ENCODE measurements around the gene IFNA6.
"Not testable (repeated sequence)": the region's sequence is repeated elsewhere in the genome, so short reads cannot be mapped to it uniquely, and the experiment has no call there.

IFNA6 gene

GRCh38 chr9:21350787-21351186 lies at the start of gene IFNA6:
IFNA6 (minus strand) TSS chr9:21350887; CDS start chr9:21350887, 0 bp downstream.
- DNase-seq, result no peak

DNA sequence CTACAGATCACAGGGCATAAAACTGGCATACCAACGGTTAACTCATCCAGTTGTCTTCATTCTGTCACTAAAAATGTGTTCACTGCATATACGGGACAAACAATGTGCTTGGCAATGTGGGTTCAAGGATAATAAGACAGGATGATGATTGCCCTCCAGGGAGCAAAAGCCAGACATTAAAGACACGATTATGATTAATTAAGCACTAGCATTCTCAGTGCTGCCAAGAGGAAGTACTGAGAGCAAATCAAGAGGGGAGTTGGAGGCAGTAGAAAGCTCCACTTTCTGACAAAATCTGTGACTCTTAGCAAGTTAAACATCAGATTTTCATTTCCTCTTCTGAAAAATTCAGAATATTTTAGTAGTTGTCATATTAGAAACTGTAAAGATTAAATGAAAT lies 49.3 kb upstream of the IFNA6 start:
- DNase-seq, result no peak

DNA sequence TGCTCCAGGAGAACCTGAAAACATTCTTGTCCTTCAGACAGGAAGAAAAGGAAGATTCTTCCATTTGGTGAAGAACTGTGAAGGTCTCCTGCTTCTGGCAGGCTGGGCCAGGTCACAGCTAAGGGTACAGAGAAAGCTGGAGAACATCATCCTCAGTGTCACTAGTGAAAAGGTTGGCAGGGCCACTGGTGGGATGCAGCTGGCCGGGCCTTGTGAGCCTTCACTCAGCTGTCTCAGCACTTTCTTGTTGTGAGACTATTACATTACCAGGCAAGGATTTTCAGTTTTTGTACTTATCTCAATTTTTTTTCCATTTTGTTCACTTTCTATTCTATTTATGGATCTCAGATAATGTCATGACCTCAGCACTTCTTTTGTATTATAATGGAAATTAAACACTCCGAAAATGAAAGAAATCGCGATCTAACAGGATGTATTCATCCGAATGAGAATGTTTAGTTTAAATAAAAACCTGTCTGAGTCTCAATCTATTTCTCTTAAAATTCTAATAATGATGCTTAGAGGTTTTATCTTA lies 48.3 kb upstream of the IFNA6 start:
- DNase-seq, result no peak

DNA sequence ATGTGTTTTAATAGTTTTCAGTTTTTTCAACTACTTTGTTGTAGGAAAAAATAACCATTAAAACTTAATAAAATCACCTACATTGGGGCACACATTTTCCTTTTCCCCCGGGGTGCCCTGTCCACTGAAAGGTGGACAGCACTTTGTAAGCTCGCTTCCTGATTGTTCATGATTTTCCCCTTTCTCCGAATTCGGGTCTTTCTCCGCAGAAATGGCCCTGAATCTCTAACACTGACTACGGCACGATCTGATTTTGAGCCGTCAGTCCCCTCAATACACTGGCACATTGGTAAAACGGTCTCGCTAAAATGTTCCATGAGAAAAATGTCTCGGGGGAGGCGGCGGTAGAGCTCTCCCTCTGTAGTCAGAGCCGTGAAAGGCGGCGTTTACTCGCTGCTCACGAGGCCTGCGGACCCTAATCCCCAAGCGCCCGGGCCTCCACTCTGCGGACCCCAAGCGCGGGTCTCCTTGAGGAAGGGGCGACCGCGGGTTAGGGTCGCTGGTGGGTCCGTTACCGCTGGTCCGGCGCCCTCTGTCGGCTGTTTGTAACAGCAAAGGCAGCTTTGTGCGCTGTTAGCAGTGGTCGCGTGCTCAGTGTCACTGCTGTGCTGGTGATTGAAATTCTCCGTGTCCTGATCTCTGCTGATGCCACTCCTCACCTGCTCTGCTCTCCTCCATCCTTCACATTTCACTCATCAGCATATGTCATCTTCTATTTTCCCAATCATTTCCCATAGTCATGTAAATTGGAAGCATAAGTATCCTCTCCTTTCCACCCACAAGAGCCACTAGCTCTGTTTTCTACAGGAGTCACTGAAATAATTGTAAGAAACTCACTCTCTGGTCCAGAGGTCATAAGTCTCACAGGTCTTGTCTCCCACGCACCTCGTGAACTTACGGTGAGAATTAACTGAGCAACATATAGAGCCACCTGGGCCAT lies 45.4 kb upstream of the IFNA6 start:
- peak; percentile 42 for DNase-seq

- no peak for DNase-seq
Measured at GRCh38 chr9:21392270-21392669, 41.6 kb upstream of the IFNA6 start.

GRCh38 chr9:21385131-21385670 lies 34.5 kb upstream of the IFNA6 start, which contains the start of gene IFNA2:
IFNA2 (minus strand) TSS chr9:21385398; CDS start chr9:21385329, 69 bp downstream.
- DNase-seq, result no peak

DNA sequence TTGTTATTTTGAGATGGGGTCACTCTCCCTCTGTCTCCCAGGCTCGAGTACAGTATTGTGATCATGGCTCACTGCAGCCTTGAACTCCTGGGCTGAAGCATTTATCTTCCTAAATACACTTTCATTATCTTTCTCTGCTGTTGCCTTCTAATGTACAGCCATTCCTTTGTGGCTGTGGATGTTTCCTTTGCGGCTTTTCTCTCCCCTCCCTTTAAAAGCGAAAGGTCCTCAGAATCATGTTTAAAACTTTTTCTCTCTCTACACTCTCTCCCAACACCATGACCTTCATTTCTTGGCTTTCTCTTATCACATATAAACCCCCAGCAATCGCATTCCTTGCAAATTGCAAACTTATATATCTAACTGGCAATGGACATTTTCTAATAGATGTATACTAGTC lies 32.9 kb upstream of the IFNA6 start:
- no peak for DNase-seq

DNA sequence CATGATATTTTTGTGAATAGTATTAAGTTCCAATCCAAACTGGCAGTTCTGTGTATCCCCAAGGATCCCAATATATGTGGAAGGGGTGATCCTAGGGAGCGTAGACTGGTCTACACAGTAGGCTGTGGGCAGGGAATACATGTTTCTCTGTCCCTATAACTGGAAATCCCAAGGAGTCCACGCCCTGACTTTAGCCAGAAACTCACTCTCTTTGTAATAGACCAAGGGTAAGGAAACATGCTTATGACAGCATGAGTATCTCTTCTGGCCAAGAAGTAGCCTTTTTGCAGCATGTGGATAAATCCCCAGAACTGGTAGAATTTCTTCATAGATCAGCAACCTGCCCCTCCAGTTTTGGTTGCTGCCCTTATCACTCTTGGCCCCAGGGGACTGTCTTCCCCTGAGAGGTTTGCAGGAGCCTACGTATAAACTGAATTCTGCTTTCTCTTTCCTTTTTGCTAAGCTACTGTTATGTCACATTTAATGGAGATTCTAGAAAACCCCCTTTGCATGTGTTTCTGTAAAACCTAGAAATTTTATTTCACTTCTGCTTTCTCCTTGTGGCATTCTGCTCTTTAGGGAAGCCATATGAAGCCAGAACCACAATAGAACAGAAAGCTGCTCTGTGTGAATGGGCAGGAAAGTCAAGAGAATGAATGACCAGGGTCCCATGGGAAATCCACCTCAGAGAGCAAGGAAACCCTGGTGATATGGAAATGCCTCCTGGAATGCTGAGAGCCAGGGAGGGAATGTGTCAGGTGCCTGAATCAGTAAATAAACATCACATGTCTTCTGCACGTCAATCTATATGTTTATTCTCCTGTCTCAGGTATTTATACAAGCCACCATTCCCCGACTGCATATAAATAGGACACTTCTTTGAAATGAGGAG lies 31.0 kb upstream of the IFNA6 start:
- DNase-seq, result no peak

DNA sequence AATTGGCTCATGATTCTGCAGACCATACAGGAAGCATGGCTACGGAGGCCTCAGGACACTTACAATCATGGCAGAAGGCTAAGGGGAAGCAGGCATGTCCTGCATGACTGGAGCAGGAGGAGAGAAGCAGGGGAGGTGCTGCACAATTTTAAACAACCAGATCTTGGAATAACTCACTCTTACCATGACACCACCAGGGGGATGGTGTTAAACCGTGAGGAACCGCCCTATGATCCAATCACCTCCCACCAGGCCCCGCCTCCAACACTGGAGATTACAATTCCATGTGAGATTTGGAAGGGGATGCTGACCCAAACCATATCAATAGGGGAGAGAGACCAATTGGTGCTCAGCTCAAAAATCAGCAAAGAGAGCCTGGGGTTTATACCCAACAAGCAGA lies 20.8 kb upstream of the IFNA6 start:
- not testable (repeated sequence) for DNase-seq

GRCh38 chr9:21367957-21368356 lies 17.3 kb upstream of the IFNA6 start, which contains the start of gene IFNA13:
IFNA13 (minus strand) TSS chr9:21368057; CDS start chr9:21368010, 47 bp downstream.
- DNase-seq, result no peak

DNA sequence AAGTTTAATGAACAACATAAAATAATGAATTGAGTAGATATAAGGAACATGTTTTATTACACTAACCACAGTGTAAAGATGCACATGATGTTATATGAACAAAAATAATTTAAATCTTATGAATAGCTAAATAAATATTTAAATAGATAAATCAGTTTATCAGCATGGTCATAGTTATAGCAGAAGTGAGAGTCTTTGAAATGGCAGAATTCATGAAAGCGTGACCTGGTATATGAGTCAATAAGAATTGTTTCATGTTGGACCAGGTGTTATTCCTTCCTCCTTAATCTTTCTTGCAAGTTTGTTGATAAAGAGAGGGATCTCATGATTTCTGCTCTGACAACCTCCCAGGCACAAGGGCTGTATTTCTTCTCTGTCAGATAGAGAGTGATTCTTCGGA lies 16.5 kb upstream of the IFNA6 start:
- not testable (repeated sequence) for DNase-seq

GRCh38 chr9:21362287-21362686 lies 11.6 kb upstream of the IFNA6 start:
- no peak for DNase-seq

- DNase-seq, result peak; percentile 16
Measured at GRCh38 chr9:21357479-21358460, 7.1 kb upstream of the IFNA6 start.

DNA sequence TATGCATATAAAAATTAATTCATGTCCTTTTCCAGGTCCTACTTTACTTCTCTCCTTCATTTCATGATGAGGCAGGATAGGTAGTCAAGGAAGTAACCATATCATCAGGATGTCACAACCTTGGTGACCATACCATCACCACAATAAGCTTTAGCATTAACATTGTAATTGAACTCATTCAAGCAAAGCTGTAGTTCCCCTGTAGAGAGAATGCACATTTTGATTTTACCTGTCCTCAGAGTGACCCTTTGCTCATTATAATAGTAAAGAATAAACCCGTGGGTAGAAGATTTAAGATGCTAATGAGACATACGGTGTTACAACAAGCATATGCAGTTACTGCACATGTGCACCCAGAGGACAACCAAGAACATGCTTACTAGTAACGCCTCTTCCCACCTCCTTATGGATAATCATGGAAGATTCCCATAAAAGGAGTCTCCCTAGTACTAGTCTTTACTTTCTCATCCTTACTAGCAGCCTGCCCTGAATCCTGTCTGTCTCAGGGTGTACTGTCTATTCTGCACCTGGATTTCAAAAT lies 2.2 kb downstream of the IFNA6 start:
- DNase-seq, result no peak

- no peak for DNase-seq
Measured at GRCh38 chr9:21340735-21341134, 10.0 kb downstream of the IFNA6 start.

- DNase-seq, result no peak
Measured at GRCh38 chr9:21336457-21336856, 14.2 kb downstream of the IFNA6 start.

DNA sequence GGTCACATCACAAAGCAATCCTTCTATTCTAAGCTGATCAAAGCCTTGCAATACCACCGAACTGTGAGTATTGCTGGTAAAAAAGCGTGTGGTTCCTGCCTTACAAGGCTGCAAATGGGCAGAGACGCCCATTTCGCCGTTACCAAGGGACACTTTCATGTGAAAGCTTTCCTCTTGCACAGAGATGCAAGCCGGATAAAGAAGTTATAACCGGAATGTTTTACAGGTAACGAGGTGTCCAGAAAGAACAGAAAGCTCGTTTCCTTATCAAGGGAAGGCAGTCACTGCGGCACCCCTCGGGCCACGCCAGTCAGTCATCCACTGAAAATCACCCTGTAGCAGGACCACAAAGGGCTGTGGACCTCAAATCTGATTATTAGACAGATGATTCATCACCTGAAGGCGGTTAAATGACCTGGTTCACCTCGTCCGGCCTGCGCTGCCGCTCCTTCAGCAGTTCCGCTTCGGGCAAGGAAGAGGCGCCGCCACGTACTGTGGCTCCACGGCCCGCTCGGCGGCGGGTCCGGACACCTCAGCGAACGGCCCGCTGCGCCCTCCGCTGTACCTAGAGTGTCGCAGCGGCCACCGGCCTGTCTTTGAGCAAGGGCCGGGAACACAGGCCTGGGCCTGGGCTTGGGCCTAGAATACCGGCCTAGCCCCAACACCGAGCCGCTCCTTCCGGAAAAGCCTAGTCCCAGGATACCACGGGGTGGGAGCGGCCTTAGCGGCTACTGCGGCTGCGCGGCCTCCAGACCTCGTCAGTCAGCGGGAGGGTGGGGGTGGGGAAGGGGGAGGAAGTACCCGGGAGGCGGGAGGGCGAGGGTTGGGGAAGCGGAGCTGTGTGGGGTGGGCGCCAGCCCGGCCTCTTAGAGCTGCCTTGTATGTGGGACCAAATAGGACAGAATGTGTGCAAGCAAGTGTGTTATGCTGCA lies 15.7 kb downstream of the IFNA6 start, which contains the start of gene KLHL9:
TSS of gene KLHL9 (minus strand) at position 704 of the 932 bp plus-strand sequence. CDS start at position 159, 545 bp downstream.
- DNase-seq, result peak; percentile 88

GRCh38 chr9:21333226-21333625 lies 17.5 kb downstream of the IFNA6 start:
- DNase-seq, result no peak

GRCh38 chr9:21331676-21332402 lies 18.8 kb downstream of the IFNA6 start:
- DNase-seq, result no peak

All from stimulated activated CD4-positive, alpha-beta T cell treated with anti-CD3 and anti-CD28 coated beads, Interleukin-1b, Interleukin-23, amount 100 ng/mL, for 48 hours (primary cell).